DMS153 treated with DMSO at 0.1 percent for 48 hours (cell line): ENCODE data around the gene NEUROD1.

ENCODE experiments used
- DNase-seq: peaks from one replicate; lab custom pipeline; 2025; ENCODE audit not compliant: unreplicated experiment; lab: John Stamatoyannopoulos, UW

The NEUROD1 gene

DNA sequence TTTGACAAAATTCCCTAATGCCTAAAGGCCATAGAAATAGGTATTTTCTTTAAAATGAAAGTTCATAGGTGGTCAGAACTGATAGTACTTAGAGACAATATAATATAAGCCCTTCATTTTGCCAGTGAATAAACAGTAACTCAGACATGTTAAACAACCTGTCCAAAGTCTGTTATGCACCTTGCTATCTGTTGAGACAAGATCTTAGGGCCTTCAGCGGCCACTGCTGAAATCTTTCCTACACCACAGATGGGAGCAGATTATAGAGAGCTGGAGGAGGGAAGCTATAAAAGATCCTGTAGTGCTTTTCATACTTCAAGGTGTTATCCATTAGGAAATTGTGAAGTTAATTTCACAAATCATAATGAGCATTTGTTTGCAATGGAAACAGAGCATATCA is 37.2 kb downstream of the NEUROD1 start:
- DNase-seq, result no peak

DNA sequence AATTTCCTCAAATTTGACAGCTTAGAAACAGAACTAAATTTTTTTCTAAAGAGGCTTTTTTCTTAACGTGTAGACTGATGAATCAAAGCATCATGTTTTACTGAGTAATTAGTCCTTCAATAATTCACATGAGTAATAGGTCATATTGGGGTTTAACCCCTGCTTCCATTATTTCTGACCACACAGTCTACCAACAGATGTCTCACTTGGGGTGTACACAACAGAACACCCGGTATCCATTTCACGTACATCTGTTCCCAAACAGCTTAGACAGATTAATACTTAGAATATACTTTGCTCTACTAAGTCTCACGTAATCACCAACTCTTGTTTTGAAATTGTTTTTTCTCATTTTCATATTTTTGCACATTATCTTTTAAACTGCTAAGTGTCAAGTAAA is 38.2 kb downstream of the NEUROD1 start:
- DNase-seq, result no peak

DNA sequence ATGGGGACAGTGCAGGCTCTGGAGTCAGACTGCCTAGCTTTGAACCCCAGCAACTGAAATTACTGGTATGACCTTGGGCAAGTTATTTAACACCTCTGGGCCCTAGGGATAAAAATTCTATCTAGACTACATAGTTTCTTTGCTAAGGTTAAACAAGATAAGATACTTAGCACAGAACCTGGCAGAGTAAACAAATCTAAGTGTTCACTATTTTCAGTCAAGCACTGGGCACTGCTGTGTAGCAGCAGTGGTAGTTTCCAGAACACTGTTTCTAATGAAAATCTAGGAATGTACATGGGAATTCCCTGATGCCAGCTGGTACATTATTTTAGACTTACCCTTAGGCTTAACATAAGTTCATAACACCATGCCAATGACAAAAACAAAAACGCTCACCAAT is 40.6 kb downstream of the NEUROD1 start:
- no peak for DNase-seq

DNA sequence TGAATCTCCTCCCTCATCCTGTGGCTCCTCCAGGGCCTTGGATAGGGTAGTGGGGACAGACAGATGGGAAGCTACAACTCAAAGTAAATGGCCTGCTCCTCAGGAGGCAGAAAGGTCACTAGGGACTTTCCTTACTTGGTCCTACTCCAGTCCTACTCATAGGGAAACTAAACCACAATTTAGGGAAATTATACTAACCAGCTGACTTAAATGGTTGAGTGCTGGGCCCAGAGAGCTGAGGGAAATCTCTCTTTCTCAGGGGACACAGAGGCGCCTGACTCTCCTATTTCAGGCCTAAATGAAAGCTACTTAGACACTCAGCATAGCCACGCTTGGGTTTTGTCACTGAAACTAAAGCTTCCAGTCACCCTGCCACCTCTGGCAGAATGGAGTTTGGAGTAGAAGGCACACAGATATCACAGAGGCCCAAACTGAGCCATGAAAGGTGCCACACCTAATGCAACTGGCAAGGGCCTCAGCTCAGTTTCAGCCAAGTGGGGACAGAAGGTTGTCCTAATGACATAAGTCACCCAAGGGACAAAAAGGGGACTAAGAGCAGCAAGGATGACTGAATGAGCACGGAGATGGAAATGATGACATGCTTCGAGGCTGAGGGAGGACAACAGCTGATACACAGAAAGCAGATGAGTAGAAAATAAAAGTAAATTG is 47.5 kb downstream of the NEUROD1 start:
- DNase-seq, result no peak

DNA sequence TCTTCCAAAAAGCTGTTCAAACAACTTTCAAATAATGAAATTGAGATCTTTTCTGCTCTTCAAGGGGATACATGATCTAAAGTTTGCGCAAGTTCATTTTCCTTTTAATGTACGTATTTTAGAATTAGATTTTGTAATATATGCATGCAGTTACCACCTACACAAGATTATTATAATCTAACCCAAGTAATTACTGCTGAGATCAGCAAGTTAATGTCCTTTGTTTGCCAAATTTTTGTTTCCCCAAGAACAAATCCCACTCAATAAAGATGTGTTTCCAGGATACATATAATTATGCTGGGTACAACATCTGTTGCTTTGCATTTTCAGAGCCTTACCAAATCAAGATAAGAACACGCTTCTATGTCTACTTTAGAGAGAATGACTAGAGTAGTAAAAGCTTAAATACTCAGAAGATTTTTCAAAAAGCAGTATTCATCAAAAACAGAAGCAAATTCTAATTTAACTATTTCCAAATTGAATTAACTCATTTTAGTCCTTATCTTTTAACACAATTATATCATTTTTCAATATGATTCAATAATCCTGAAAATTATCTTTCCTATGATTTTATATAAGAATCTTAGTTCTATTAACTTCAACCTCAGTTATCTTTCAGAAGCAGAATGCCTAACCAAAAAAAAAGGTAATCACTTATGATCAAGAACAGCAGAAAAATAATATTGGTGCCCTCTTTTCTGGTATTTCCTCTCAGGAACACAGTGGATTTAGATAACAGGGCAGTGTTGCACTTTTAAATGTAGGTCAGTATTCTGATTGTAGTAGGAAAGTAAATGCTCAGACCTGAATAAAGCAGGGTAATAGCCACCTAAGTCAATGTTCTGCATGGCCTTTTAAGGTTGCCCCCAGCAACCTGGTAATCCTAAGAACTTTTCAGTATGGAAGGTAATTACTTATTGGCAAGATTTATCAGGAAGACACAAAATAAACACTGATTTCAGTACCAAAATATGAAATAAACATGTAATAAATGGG is 51.4 kb downstream of the NEUROD1 start:
- DNase-seq, result no peak

DNA sequence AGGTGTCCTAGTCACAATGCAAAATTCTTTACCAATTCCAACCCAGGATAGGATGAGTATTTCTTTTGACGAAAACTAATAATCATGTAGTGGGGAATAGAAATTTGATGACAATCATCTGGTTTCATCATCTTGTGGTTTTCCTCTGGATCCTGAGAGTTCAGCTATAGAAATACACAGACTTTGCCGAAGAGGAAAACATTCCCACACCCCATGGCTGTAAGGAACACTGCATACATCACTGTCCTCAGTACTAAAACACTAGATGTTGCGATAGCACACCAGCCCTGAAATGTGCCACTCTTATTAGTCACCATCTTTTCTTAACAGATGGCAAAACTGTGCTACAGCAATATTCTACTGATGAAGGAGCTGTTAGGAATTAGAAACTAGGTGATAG is 52.8 kb downstream of the NEUROD1 start:
- no peak for DNase-seq

DNA sequence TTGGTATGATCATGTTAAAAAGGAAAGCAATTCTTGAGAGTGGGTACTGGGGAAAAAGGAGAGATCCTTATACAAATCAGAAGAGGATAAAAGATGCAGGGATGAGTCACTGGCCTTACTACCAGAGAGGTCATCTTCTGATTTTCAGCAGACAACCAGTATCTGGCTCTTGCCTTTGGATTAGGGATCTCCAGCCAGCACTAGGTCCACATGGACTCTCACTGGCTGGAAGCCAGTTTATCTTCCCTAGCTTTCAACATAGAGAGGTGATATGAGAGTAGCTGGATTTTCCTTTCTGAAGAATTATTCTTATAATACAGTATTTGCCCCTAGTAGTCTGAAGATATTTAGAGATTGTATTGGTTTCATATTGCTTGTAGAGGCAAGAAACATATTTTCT is 53.6 kb downstream of the NEUROD1 start:
- no peak for DNase-seq
